Measurements from ENCODE around the gene PHACTR4. TPM values are rescaled to one million over a fixed set of nuclear protein-coding genes. Genes with fewer than 3 reads are reported as not detected.
"Not testable (repeated sequence)": the region's sequence is repeated elsewhere in the genome, so short reads cannot be mapped to it uniquely, and the experiment has no call there.

PHACTR4 gene
- total and polyA plus RNA-seq, 11 donors, result 13.6 to 30.5 (median 19.0) TPM

GRCh38 chr1:28341591-28341990 is 27.9 kb upstream of the PHACTR4 start:
- Histone ChIP-seq H3K27ac (no peak overlapping the region), H3K36me3 (peaks cover 0 to 3% (median 0%) of the 10 kb centered on the region in 9 donors), H3K4me1 (no peaks in the 10 kb centered on the region), H3K27me3 (no peaks in the 10 kb centered on the region), H3K9me3 (no peaks in the 10 kb centered on the region), H3K4me3 (no peak overlapping the region)
- TF ChIP-seq CTCF (IDR thresholded peaks at IDR 0.05) (no peak), POLR2A (IDR thresholded peaks at IDR 0.05) (no peak)
- ATAC-seq (no peak), DNase-seq (no peak)
- WGBS, 4 donors, result 81 to 92% (median 89%) methylated on average over 2 of the region's 2 CpGs
- intact Hi-C loops (cut with DNase I), result no loop called here

GRCh38 chr1:28343405-28343804 is 26.1 kb upstream of the PHACTR4 start:
- no peak overlapping the region for H3K4me3 ChIP-seq
- H3K27ac ChIP-seq, result no peak overlapping the region

GRCh38 chr1:28353248-28353810 is 16.2 kb upstream of the PHACTR4 start:
- H3K4me3 ChIP-seq, H3K9me3 ChIP-seq, H3K27ac ChIP-seq, H3K4me1 ChIP-seq, ATAC-seq, DNase-seq, H3K36me3 ChIP-seq, H3K27me3 ChIP-seq: not testable (repeated sequence)
- 91 to 94% (median 93%) methylated on average over 8 of the region's 8 CpGs for WGBS, 4 donors
- intact Hi-C loops (cut with DNase I), result loop anchor here in 2 of 10 donors (10.0 kb wide), 1 partner anchor 251 kb away; no protein-coding TSS in a partner anchor

More at GRCh38 chr1:28343405-28343804, 26.1 kb upstream of the PHACTR4 start:
- Histone ChIP-seq H3K36me3 (no peaks in the 10 kb centered on the region), H3K4me1 (no peaks in the 10 kb centered on the region), H3K9me3 (no peaks in the 10 kb centered on the region), H3K27me3 (no peaks in the 10 kb centered on the region)
- DNase-seq, result no peak
- whole genome bisulfite sequencing, 4 donors, result 93 to 98% (median 95%) methylated on average over 2 of the region's 2 CpGs
- intact Hi-C loops (cut with DNase I), result no loop called here
- TF ChIP-seq CTCF (IDR thresholded peaks at IDR 0.05) (no peak), POLR2A (IDR thresholded peaks at IDR 0.05) (no peak)
- ATAC-seq, result no peak

- 47 to 53% (median 50%) methylated on average over 3 of the region's 3 CpGs for WGBS, 4 donors
- H3K36me3 ChIP-seq, result no peaks in the 10 kb centered on the region
- intact Hi-C loops (cut with DNase I), result loop anchor here in 2 of 10 donors (10.0 kb wide), 1 partner anchor 251 kb away; no protein-coding TSS in a partner anchor
- H3K9me3 ChIP-seq, result no peaks in the 10 kb centered on the region
- DNase-seq (no peak), ATAC-seq (no peak)
- H3K27me3 ChIP-seq, result no peaks in the 10 kb centered on the region
- H3K4me1 ChIP-seq, result peaks cover 0 to 7% (median 0%) of the 10 kb centered on the region in 12 donors
- H3K27ac ChIP-seq, result no peak overlapping the region
- H3K4me3 ChIP-seq, result no peak overlapping the region
- no peak for TF ChIP-seq POLR2A (IDR thresholded peaks at IDR 0.05)
- TF ChIP-seq CTCF (IDR thresholded peaks at IDR 0.05), result no peak
These were observed 15.4 kb upstream of the PHACTR4 start for GRCh38 chr1:28354121-28354520.

GRCh38 chr1:28358716-28359115 is 10.8 kb upstream of the PHACTR4 start:
- H3K36me3 ChIP-seq, result no peaks in the 10 kb centered on the region
- H3K9me3 ChIP-seq, result no peaks in the 10 kb centered on the region
- 68 to 75% (median 73%) methylated on average over 3 of the region's 3 CpGs for WGBS, 4 donors
- H3K27me3 ChIP-seq, result no peaks in the 10 kb centered on the region
- intact Hi-C loops (cut with DNase I), result loop anchor here in 7 of 10 donors (2.0 to 10.0 kb wide), 6 partner anchors 114 to 519 kb away; no protein-coding TSS in a partner anchor
- H3K27ac ChIP-seq, result no peak overlapping the region
- H3K4me3 ChIP-seq, result no peak overlapping the region
- TF ChIP-seq CTCF (IDR thresholded peaks at IDR 0.05) (no peak), POLR2A (IDR thresholded peaks at IDR 0.05) (no peak)
- no peak for DNase-seq
- H3K4me1 ChIP-seq, result peaks cover 0 to 7% (median 0%) of the 10 kb centered on the region in 12 donors
- ATAC-seq, result no peak
